HEK293 (cell line): ENCODE measurements around the gene TCF15.

Experiments
- IKZF3 ChIP-seq: fragments of 450-650 bp; IDR thresholded peaks from 2 replicates; pipeline ENCODE4 v1.5.0; 2018; ENCODE audit warnings: missing biosample characterization, mild to moderate bottlenecking, missing genetic modification characterization, moderate library complexity
- MYNN ChIP-seq: fragments of 450-650 bp; formaldehyde crosslinking; IDR thresholded peaks from 2 replicates; pipeline ENCODE4 v1.5.1; 2016; ENCODE audit warnings: missing biosample characterization, missing genetic modification characterization, borderline replicate concordance
- PRDM10 ChIP-seq: fragments of 450-650 bp; formaldehyde crosslinking; IDR thresholded peaks from 2 replicates; pipeline ENCODE4 v1.5.1; 2016; ENCODE audit warnings: missing biosample characterization, missing genetic modification characterization
- PRDM4 ChIP-seq: fragments of 450-650 bp; formaldehyde crosslinking; IDR thresholded peaks from 2 replicates; pipeline ENCODE4 v1.5.1; 2017; ENCODE audit warnings: missing biosample characterization, missing genetic modification characterization
- TRIM28 ChIP-seq: IDR thresholded peaks from 2 replicates; pipeline ENCODE4 v1.6.1; 2011; ENCODE audit warnings: low read length, control low read depth, borderline replicate concordance
- ZBTB17 ChIP-seq: fragments of 450-650 bp; formaldehyde crosslinking; IDR thresholded peaks from 2 replicates; pipeline ENCODE4 v1.5.1; 2016; ENCODE audit warnings: missing biosample characterization, missing genetic modification characterization
- ZBTB20 ChIP-seq: fragments of 450-650 bp; formaldehyde crosslinking; IDR thresholded peaks from 2 replicates; pipeline ENCODE4 v1.5.1; 2016; ENCODE audit warnings: missing biosample characterization, missing genetic modification characterization
- ZBTB49 ChIP-seq: fragments of 450-650 bp; formaldehyde crosslinking; IDR thresholded peaks from 2 replicates; pipeline ENCODE4 v1.5.1; 2016; ENCODE audit warnings: missing biosample characterization, missing genetic modification characterization, low read depth
- ZBTB7A ChIP-seq: fragments of 450-650 bp; formaldehyde crosslinking; IDR thresholded peaks from 2 replicates; pipeline ENCODE4 v1.5.1; 2016; ENCODE audit warnings: low read depth, missing biosample characterization, missing genetic modification characterization
- ZFP3 ChIP-seq: fragments of 450-650 bp; formaldehyde crosslinking; IDR thresholded peaks from 2 replicates; pipeline ENCODE4 v1.5.1; 2016; ENCODE audit warnings: low read depth, missing biosample characterization, missing genetic modification characterization
- ZFP69B ChIP-seq: fragments of 450-650 bp; formaldehyde crosslinking; IDR thresholded peaks from 2 replicates; pipeline ENCODE4 v1.5.1; 2016; ENCODE audit warnings: missing biosample characterization, missing genetic modification characterization
- ZNF18 ChIP-seq: fragments of 450-650 bp; formaldehyde crosslinking; IDR thresholded peaks from 2 replicates; pipeline ENCODE4 v1.5.1; 2016; ENCODE audit warnings: missing biosample characterization, missing genetic modification characterization
- ZNF184 ChIP-seq: fragments of 450-650 bp; IDR thresholded peaks from 2 replicates; pipeline ENCODE4 v1.5.1; 2018; ENCODE audit warnings: missing biosample characterization, mild to moderate bottlenecking, missing genetic modification characterization
- ZNF423 ChIP-seq: fragments of 450-650 bp; formaldehyde crosslinking; IDR thresholded peaks from 2 replicates; pipeline ENCODE4 v1.5.1; 2016; ENCODE audit warnings: missing biosample characterization, missing genetic modification characterization
- ZNF426 ChIP-seq: fragments of 450-650 bp; formaldehyde crosslinking; IDR thresholded peaks from 2 replicates; pipeline ENCODE4 v1.5.1; 2017; ENCODE audit warnings: missing biosample characterization, missing genetic modification characterization, mild to moderate bottlenecking, inconsistent platforms, moderate library complexity
- ZNF449 ChIP-seq: fragments of 450-650 bp; formaldehyde crosslinking; IDR thresholded peaks from 2 replicates; pipeline ENCODE4 v1.5.1; 2017; ENCODE audit warnings: missing biosample characterization, mild to moderate bottlenecking, missing genetic modification characterization, moderate library complexity
- ZNF521 ChIP-seq: fragments of 450-650 bp; formaldehyde crosslinking; IDR thresholded peaks from 2 replicates; pipeline ENCODE4 v1.5.1; 2017; ENCODE audit warnings: missing biosample characterization, mild to moderate bottlenecking, missing genetic modification characterization
- ZNF529 ChIP-seq: fragments of 450-650 bp; formaldehyde crosslinking; IDR thresholded peaks from 2 replicates; pipeline ENCODE4 v1.5.1; 2017; ENCODE audit warnings: missing genetic modification characterization, missing biosample characterization; ENCODE audit not compliant: insufficient replicate concordance
- ZNF639 ChIP-seq: fragments of 450-650 bp; formaldehyde crosslinking; IDR thresholded peaks from 2 replicates; pipeline ENCODE4 v1.5.1; 2016; ENCODE audit warnings: missing biosample characterization, missing genetic modification characterization
- ZNF664 ChIP-seq: fragments of 450-650 bp; formaldehyde crosslinking; IDR thresholded peaks from 2 replicates; pipeline ENCODE4 v1.5.1; 2016; ENCODE audit warnings: missing biosample characterization, missing genetic modification characterization
- ZNF701 ChIP-seq: fragments of 450-650 bp; formaldehyde crosslinking; IDR thresholded peaks from 2 replicates; pipeline ENCODE4 v1.5.1; 2016; ENCODE audit warnings: missing biosample characterization, missing genetic modification characterization
- TF ChIP-seq, protein P1 (sequence below): fragments of 450-650 bp; formaldehyde crosslinking; IDR thresholded peaks from 2 replicates; pipeline ENCODE4 v1.5.1; 2016; ENCODE audit warnings: missing biosample characterization, missing genetic modification characterization, low read depth

TCF15 gene

DNA sequence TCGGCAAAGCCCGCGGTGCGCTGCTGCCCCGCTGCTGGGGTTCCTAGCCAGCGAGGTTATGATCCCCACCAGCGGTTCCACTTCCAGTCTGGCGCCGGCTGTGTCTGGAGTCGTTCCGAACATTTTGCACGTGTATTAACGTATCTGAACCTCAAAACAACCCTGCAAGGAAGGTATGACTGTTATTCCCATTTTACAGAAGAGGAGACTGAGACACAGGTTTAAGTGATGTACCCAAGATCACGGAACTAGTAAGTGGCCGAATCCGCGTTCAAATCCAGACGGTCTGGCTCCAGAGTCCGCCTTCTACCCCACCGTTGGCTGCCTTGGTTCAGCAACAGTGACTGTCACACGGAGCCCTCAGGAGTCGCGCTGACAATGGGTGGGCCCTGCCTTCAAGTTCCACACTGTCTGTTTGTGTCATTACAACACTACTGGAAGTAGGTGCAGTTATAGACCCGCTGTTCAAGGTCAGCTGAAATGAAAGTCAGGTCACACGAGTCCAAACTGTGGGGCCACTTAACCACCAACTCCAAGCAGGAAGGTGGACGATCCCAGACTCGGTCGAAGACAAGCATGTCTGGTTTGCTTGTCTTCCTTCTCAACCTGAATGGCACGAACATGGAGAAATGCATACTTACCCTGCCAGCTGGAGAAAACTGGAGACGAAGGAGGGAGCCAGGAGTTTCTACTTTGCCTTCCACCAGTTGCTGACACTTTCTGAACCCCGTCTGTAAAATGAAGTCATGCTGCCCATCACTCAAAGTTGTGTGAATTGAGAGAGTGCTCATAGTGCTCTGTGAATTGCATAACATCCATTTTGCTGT lies 43.7 kb upstream of the TCF15 start (continued):
- TF ChIP-seq PRDM4 (tag by site-specific recombination), result no peak
- TF ChIP-seq ZNF701, result no peak
- no peak for TF ChIP-seq ZBTB7A (tag by site-specific recombination)
- peak; percentile 40; the same call in 1 of the 2 replicates for TF ChIP-seq ZNF639
- peak; percentile 32; the same call in 1 of the 2 replicates for TF ChIP-seq PRDM10 (tag by site-specific recombination)
- TF ChIP-seq IKZF3 (tag by site-specific recombination), result no peak
- no peak for TF ChIP-seq MYNN (tag by site-specific recombination)
- TF ChIP-seq ZNF18 (tag by site-specific recombination), result no peak; the same call in 1 of the 2 replicates
- no peak for TF ChIP-seq ZNF529 (tag by site-specific recombination)
- TF ChIP-seq ZBTB20 (tag by site-specific recombination), result no peak
- TF ChIP-seq ZBTB49 (tag by site-specific recombination), result no peak
- no peak for TF ChIP-seq ZFP69B
- no peak for TF ChIP-seq ZBTB17 (tag by site-specific recombination)
- peak; percentile 38; the same call in 1 of the 2 replicates for TF ChIP-seq ZNF449 (tag by site-specific recombination)
- no peak for TF ChIP-seq ZNF521 (tag by site-specific recombination)
- TF ChIP-seq ZNF426 (tag by site-specific recombination), result no peak
- no peak for TF ChIP-seq TRIM28
- 0 out of 2 replicates have a peak, but pooled peaks have one; percentile 35 for TF ChIP-seq ZNF664 (tag by site-specific recombination)
- TF ChIP-seq ZFP3, result peak; percentile 49; the same call in 1 of the 2 replicates
- TF ChIP-seq ZNF423, result no peak
- TF ChIP-seq ZNF184 (tag by site-specific recombination), result no peak
- TF ChIP-seq, protein P1, sequence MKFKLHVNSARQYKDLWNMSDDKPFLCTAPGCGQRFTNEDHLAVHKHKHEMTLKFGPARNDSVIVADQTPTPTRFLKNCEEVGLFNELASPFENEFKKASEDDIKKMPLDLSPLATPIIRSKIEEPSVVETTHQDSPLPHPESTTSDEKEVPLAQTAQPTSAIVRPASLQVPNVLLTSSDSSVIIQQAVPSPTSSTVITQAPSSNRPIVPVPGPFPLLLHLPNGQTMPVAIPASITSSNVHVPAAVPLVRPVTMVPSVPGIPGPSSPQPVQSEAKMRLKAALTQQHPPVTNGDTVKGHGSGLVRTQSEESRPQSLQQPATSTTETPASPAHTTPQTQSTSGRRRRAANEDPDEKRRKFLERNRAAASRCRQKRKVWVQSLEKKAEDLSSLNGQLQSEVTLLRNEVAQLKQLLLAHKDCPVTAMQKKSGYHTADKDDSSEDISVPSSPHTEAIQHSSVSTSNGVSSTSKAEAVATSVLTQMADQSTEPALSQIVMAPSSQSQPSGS (tag by site-specific recombination), result no peak
